HG03097 (cell line): ENCODE data around the gene MAPK10.
"Not testable (repeated sequence)": the region's sequence is repeated elsewhere in the genome, so short reads cannot be mapped to it uniquely, and the experiment has no call there.

Source experiments
- ATAC-seq: cut with Tn5 transposase; IDR thresholded peaks from one replicate; pipeline ENCODE4 v1.9.1; 2021; ENCODE audit not compliant: unreplicated experiment, low FRiP score

MAPK10 gene

DNA sequence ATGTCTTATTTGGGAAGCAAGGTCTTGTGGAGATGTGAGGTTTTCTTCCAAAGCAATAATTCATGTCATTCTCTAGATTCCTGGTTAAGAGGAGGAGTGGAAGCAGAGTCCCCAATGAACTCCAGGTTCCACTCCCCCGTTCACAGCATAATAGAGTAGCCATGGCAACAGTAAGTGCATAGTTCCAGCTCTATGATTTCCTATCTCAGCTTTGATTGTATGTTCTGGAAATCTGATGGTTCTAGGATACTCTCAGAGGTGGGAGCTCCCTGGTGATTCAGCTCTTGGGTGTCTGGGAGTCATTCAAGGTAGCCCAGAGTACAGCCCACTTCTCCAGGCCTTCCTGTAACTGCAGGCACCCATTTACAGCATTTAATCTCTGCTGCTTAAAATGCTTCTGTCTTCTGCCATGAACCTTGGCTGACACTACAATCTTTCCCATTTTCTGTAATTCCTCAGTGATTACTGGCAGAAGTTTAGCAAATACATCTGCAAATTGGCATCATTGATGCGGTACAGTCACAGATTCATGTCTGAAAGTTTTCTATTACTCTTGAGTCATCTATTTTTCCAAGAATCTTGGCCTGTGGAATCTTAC is 242.0 kb downstream of the MAPK10 start:
- ATAC-seq, result no peak

DNA sequence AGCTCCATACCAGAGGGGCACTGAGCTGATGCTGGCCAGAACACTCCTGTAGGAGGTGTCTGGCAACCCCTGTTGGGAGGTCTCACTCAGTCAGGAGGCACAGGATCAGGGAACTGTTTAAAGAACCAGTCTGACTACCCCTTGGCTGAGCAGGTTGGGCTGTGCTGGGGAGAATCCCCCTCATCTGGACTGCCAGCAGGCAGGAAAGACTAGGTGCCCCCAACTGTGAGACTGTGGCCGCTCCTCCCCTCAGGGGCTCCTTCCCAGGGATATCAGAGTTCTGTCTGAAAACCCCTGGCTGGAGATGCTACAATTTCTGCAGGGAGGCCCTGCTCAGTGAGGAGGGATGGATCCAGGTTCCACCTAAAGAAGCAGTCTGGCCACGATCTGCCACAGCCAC is 245.3 kb downstream of the MAPK10 start:
- no peak for ATAC-seq

DNA sequence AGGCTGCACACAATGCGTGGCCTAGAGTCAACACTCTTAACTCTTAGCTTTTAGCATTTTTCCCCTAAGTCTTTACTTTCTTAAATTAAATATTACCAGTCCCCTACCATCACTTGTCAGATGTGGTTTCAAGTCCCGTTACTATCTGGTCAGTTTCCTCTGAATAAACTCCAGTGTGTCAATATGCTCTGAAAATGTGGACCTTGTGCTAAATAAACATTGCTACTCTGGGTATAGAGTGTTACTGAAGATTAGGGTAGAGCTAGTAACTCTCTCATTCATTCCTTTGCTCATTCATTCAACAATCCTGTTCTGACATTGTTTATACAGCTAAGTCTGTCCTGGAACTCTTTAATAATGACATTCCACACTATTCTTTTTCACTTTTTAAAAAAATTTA is 251.0 kb downstream of the MAPK10 start:
- ATAC-seq, result no peak

DNA sequence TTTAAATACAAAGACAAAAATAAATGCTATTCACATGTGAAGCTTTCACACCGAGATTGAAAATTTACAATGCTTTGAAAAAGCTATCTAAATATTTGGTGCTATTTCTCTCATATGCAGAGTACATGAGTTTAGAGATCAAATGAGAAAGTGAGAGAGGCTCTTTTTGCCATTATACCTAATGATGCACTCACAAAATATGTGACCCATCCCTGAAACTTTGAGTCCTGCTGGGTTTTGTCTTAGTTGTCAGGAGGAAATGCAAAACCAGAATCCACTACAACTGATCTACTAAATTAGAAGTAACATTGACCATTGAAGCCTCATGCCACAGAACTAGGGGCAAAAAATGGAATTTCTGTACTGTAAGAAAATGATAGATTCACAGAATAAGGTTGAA is 251.7 kb downstream of the MAPK10 start:
- no peak for ATAC-seq

DNA sequence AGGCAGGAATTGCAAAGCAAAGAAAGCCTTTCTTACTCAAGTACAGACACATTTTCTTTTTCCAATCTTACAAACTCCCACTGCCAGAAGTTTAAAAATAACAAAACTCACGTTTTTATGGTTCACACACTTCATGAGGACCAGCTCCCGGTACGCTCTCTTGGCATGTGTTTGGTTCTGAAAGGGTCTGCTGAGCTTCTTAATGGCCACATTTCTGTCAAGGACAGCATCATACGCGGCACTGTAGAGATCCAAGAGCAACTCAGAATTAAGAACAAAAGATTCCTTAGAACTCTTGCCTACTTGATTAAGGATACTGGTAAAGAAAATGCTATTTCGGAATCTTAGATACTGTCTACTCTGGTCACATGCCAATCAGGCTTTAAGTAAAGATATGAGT is 252.7 kb downstream of the MAPK10 start:
- ATAC-seq, result no peak

DNA sequence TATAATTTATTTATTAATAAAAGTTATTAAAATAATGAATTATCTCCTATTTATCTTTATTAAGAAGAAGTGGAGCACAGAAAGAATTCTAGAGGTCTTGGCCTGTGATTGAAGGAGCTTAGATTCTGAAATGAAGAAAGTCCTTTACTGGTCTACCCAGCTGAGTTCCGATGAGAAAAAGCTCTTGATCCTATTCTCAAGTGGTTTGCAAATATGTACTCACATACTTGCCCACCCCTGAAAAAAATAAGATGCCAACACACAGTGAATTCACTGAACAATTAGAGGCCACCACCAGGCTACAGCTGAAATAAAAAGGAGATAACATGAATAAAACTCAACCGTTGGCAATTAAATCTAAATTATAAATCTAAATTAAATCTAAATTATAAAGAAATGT is 253.4 kb downstream of the MAPK10 start:
- ATAC-seq, result no peak

DNA sequence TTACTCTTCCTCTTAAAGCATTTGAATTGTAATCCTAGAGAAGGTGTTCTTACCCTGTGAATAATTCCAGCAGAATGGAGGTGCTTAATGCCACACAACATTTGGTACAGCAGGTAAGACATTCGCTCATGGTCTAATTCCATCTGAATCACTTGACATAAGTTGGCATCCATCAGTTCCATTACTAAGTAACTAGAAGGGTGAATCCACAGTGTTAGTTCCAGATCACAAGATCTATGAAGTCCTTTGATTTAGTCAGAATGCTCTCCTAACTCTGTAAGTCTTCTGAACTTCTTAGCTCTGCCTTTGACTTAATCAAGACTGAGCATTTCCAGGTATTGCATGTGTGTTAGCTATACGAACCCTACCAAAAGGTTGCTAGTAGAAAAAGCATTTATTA is 258.0 kb downstream of the MAPK10 start:
- ATAC-seq, result no peak

DNA sequence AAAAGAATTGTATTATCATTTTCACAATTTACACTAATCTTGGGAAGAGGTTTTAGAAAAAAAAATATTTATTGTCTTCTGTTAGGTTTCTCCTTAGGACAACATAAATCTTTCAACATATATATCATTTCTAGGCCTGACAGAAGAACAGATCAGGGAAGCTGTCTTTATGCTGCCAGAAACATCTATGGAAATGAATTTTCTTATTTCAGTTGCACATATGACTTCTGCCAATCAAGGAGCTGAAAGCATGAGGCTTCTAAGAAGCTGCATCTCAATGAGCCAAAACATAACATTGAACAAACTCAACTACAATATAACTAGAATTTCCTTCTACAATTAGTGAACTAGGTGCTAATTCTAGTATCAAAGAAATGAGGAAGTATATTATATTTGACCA is 258.4 kb downstream of the MAPK10 start:
- no peak for ATAC-seq

DNA sequence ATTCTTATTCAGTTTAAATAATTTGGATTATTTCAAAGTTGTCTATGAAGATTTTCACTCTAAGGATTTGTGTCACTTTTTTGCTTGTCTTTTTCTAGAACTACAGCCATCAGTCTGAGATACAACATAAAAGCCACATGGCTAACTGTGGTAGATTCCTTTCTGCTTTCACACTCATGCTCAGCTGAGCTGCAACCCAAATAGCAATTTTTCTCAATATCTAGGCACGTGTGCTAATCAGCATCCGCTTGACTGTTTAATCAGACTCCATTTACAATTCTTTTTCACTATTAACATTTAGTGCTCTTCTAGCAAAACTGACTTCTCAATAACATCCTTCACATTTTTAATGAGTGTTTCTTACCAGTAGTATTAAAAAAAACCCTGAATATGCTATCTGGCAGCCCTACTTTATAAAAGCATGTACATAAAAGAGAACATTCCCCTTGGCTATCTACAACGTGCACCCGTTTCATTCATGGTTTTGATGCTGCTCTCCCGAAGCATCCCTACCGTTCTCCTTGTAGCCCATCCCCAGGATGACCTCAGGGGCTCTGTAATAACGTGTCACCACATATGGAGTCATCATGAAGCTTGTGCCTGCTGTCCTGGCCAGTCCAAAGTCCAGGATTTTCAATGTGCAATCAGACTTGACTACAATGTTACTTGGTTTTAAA is 259.2 kb downstream of the MAPK10 start:
- no peak for ATAC-seq

DNA sequence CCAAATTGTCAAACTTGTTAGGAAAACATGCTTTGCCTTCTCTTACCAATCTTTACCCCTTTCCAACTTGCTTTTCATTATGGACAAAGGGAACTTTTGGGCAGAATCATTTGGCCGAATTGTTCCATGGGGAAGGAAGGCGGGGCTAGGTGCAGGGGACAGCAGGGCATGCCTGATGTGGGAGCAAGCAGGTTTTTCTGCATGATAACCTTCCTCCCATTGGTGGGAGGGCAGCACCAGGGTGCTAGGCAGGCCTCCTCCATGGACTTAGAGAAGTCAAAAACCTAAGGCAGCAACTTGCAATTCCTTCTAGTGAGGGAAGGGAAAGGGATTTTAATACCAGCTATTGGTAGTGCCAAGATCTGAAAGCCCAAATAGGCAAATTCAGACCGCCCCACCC is 260.5 kb downstream of the MAPK10 start:
- no peak for ATAC-seq

DNA sequence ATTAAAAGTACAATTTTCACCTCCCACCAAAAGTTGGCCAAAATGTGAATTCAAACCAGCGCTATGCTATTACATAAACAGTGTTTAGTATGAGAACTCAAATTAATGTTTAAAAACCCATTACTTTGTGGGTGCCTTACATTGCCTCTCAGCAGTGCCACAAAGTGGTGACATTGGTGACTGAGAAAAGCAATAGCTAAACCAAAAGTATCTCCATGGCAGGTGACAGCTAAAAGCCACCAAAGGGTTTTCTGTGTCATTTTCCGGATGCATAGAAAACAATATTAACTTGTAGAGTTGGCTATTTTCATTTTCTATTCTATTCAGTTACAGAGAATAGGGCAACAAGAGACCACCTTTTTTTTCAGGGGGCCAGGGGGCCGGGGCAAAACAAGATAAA is 261.2 kb downstream of the MAPK10 start:
- no peak for ATAC-seq

DNA sequence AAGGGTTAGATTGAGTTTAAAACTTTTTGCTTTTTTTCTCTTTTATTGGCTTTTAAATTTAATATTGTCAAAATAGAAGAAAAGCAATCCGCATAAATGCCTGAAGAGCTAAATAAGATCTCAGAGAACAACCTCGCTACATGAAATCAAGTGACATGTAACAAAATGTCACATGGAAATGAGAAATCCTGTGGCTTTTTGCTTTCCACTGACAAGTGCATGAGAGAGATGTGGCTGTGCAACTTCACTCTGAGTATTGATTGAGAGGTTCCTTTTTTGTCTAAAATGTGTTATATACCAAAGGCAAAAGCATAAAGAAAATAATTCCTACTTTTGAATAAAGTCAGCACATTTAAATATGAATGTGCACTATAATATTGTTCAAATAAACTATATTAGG is 263.5 kb downstream of the MAPK10 start:
- ATAC-seq, result no peak

DNA sequence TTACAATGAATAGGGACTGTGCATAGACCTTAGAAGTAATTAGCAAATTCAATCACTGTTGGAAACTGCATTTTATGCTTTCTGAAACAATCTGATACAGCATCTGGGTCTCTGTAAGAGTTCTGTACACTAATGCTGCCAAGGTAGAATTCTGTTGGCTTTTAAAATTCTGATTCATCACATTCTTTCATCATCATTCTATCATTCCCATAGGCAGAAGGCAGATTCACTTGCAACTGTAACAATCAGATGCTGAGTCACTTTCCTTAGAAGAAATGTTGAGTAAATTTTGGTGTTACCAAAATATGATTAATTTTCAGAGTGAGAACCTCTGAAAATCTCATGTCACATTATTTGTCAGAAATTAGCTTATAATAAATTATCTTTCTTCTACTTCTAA is 267.2 kb downstream of the MAPK10 start:
- ATAC-seq, result no peak

DNA sequence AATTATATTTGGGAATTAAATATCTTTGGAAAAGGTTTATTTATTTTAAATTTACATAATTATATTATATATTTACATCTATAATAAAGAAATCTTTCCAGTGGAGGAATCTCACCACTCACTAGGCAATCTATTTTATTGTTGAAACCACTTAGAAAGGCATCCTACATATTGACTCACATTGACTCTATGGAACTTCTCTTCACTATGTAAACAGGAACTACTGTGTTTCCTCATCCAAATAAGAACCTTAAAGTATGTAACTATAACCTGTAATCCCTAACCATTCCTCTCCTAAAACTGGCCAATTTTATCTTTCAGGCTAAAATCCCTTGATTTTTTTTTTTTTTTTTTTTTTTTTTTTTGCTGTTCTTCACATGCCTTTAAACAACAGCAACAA is 268.7 kb downstream of the MAPK10 start:
- ATAC-seq, result no peak

DNA sequence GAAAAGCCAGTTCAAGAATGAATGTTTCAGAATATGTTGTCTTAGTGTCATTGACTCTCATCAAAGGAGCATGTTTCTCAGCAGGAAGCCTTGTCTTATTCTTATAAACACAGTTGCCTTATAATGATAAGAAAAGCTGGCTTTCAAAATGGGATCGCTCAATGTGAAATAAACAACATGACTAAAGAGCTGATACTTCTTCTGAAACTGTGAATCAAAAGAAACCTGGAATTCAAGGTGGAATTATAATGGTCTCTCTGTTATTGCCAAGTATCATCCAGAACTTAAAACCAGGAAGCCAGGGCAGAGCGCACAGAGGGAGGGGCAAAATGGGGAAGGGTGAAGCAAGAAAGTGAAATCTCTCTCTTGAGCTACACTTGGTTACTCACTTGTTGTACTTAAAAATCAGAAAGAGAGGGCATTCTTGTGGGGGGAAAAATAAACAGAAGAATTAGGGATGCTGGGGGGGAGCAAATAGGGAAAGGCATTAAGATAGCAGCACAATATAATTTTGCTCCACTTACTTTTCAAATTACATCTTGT is 270.0 kb downstream of the MAPK10 start:
- no peak for ATAC-seq

DNA sequence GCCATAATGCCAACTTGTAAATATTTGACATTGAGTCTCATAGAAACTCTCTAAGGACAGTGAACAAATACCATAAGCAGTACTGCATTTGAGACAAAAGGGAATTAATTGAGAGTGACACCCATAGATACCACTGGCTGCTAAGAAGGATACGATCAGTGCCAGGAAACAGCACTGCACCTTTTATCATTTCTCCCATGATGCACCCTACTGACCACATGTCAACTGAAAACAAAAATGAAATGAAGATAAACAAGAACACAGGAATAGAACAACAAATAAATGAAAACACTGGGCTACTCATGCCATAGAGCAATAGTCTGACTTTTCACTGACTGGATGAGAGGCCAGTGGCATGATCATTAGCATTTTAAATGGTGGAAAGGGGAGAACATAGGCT is 270.8 kb downstream of the MAPK10 start:
- ATAC-seq, result no peak

DNA sequence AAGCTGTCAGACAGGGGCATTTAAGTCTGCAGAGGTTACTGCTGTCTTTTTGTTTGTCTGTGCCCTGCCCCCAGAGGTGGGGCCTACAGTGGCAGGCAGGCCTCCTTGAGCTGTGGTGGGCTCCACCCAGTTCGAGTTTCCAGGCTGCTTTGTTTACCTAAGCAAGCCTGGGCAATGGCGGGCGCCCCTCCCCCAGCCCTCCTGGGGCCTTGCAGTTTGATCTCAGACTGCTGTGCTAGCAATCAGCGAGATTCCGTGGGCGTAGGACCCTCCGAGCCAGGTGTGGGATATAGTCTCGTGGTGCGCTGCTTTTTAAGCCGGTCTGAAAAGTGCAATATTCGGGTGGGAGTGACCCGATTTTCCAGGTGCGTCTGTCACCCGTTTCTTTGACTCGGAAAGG is 284.1 kb downstream of the MAPK10 start:
- ATAC-seq, result not testable (repeated sequence)

DNA sequence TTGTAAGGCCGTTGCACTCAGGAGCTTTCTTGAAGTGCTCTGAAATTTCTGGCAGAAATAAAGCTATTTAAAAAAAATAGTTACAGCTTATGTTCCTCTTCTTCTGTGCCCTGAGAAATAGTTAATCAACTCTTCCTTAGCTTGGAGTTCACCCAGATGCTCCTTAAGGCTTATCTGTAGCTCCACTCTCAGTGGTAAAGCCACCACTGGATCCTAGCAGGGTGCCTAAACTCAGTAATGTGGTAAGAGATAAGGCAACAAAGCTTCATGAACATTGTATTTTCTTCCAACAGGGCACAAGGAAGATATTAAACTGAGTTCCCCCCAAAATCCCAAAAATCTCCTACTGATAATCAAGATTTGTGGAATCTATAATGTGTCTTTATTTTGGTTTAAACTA is 299.5 kb downstream of the MAPK10 start:
- ATAC-seq, result no peak

DNA sequence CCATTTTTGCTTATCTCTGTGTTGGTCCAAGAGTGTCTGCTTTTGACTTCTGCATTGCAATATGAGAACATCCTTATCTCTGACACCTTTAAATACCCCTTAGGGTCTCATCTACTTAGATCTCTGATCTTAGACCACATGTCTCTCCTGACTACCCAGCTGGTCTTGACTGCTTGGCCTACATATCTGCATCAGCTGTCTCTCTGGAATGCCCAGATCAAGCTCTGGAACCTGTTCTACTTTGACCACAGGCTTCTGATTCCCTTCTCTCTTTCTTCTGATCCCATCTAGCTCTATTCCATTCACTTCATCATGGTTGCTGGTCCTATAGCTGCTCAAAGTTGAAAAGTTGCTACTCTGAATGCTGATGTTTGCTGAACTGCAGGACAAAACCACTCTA is 301.2 kb downstream of the MAPK10 start:
- no peak for ATAC-seq

DNA sequence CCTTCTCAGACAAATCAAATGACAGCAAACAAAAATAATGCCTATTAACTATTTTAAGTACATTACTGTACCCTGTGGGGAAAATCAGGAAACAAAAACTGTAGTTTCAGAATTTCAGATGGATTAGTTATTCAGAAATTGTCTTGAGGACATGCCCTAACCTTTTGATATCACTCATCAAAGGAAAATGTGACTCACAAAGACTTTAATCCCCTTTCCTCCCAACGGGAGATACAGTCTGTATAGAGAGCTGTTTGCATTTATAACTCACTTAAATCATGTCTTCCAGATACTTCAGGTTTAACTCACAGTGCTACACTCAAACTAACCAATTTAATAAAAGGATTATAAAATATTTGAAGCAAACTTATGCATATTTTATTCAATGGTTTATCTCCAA is 304.0 kb downstream of the MAPK10 start:
- no peak for ATAC-seq

DNA sequence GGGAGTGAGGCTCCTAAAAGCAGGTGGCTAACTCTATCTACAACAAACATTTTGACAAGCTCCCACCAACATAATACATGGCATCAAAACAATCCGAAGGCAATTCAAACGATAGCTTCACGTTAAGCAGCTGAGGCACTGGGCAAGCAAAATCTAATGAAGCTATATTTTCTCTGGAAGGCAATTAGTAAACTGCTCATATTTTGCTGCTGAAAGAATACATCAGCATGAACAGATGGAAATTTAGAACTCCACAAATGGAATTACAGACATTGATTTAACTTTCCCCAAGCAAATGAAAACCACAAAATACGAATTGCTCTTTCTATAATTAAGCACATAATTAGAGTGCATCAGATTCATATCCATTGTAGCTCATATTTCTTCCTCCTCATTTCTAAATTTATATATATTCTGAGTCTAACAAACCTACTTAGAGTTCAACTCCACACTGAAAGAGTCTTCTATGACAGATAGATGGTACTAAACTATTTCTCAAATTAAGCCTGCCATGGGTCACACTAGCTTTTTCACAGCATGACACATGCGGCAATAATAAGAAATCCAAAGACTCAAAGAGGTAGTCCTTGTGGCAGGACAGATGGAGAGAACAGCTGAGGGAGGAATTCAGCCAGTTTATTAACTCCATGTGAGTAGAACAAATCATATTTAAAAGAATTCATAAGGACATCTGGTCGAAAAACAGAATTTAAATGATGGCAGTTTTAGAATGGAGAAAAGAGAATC is 305.4 kb downstream of the MAPK10 start:
- no peak for ATAC-seq

DNA sequence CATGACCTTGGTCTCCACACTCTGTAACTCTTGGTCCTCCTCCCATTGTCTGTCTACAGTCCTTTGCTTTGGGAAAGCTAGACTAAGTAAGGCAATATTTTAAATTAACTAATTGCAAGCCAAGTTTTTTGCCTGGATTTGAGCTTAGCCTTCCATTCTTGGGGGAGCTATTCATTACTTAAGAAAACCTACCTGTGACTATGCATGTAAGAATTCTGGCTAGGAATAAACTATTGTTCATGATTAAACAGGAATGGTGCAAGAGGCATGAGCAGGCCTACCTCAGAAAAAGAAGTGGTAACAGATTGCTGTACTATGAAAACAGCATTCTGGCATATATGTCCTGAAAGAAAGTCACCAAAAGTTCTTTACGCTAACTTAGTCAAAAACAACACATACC is 309.4 kb downstream of the MAPK10 start:
- ATAC-seq, result no peak
